ENCODE results near the gene EBNA1BP2.
"Not testable (repeated sequence)": the region's sequence is repeated elsewhere in the genome, so short reads cannot be mapped to it uniquely, and the experiment has no call there.

The EBNA1BP2 gene

GRCh38 chr1:43174873-43175272, 2.8 kb upstream of the EBNA1BP2 start:
- DNase-seq (ENCODE audit: extremely low read depth in 1 of 2, low read depth in 1 of 2) = no peak

- DNase-seq (ENCODE audit: extremely low read depth in 1 of 2, low read depth in 1 of 2) = peak; percentile 64 to 79
Observed at GRCh38 chr1:43172527-43172972, 460 bp upstream of the EBNA1BP2 start.

- no peak for DNase-seq (ENCODE audit: extremely low read depth in 1 of 2, low read depth in 1 of 2)
Observed at GRCh38 chr1:43171312-43171875, 696 bp downstream of the EBNA1BP2 start.

- no peak for DNase-seq (ENCODE audit: extremely low read depth in 1 of 2, low read depth in 1 of 2)
Observed at GRCh38 chr1:43165765-43166164, 6.3 kb downstream of the EBNA1BP2 start.

GRCh38 chr1:43165162-43165561, 6.9 kb downstream of the EBNA1BP2 start:
- DNase-seq (ENCODE audit: extremely low read depth in 1 of 2, low read depth in 1 of 2) = no peak

- no peak for DNase-seq (ENCODE audit: extremely low read depth in 1 of 2, low read depth in 1 of 2)
Observed at GRCh38 chr1:43156026-43156425, 16.1 kb downstream of the EBNA1BP2 start.

- no peak for DNase-seq (ENCODE audit: extremely low read depth in 1 of 2, low read depth in 1 of 2)
Observed at GRCh38 chr1:43153443-43153842, 18.6 kb downstream of the EBNA1BP2 start.

- no peak for DNase-seq (ENCODE audit: extremely low read depth in 1 of 2, low read depth in 1 of 2)
Observed at GRCh38 chr1:43152866-43153265, 19.2 kb downstream of the EBNA1BP2 start.

- DNase-seq (ENCODE audit: extremely low read depth in 1 of 2, low read depth in 1 of 2) = no peak
Observed at GRCh38 chr1:43149889-43150288, 22.2 kb downstream of the EBNA1BP2 start.

GRCh38 chr1:43147625-43148327, 24.3 kb downstream of the EBNA1BP2 start:
- no peak for DNase-seq (ENCODE audit: extremely low read depth in 1 of 2, low read depth in 1 of 2)

- DNase-seq (ENCODE audit: extremely low read depth in 1 of 2, low read depth in 1 of 2) = no peak
Observed at GRCh38 chr1:43144237-43144636, 27.9 kb downstream of the EBNA1BP2 start.

GRCh38 chr1:43143441-43143888, 28.6 kb downstream of the EBNA1BP2 start:
- DNase-seq (ENCODE audit: extremely low read depth in 1 of 2, low read depth in 1 of 2) = no peak

GRCh38 chr1:43140583-43140982, 31.5 kb downstream of the EBNA1BP2 start:
- no peak for DNase-seq (ENCODE audit: extremely low read depth in 1 of 2, low read depth in 1 of 2)

GRCh38 chr1:43140010-43140409, 32.1 kb downstream of the EBNA1BP2 start:
- DNase-seq (ENCODE audit: extremely low read depth in 1 of 2, low read depth in 1 of 2) = no peak

- not testable (repeated sequence) for DNase-seq (ENCODE audit: extremely low read depth in 1 of 2, low read depth in 1 of 2)
Observed at GRCh38 chr1:43139295-43139694, 32.8 kb downstream of the EBNA1BP2 start.

- DNase-seq (ENCODE audit: extremely low read depth in 1 of 2, low read depth in 1 of 2) = no peak
Observed at GRCh38 chr1:43137445-43138052, 34.5 kb downstream of the EBNA1BP2 start.

- no peak for DNase-seq (ENCODE audit: extremely low read depth in 1 of 2, low read depth in 1 of 2)
Observed at GRCh38 chr1:43135857-43136781, 36.0 kb downstream of the EBNA1BP2 start.

GRCh38 chr1:43134640-43135039, 37.5 kb downstream of the EBNA1BP2 start:
- DNase-seq (ENCODE audit: extremely low read depth in 1 of 2, low read depth in 1 of 2) = no peak

GRCh38 chr1:43134068-43134467, 38.0 kb downstream of the EBNA1BP2 start:
- no peak for DNase-seq (ENCODE audit: extremely low read depth in 1 of 2, low read depth in 1 of 2)

- DNase-seq (ENCODE audit: extremely low read depth in 1 of 2, low read depth in 1 of 2) = no peak
Observed at GRCh38 chr1:43129426-43129825, 42.7 kb downstream of the EBNA1BP2 start.

- no peak for DNase-seq (ENCODE audit: extremely low read depth in 1 of 2, low read depth in 1 of 2)
Observed at GRCh38 chr1:43128816-43129215, 43.3 kb downstream of the EBNA1BP2 start.

Measured in activated CD8-positive, alpha-beta memory T cell treated with anti-CD3 and anti-CD28 coated beads for 1 hour (primary cell).